GM11168 (cell line): ENCODE results near the gene KHDRBS2.
"Not testable (repeated sequence)": the region's sequence is repeated elsewhere in the genome, so short reads cannot be mapped to it uniquely, and the experiment has no call there.

ENCODE experiments used
- in situ Hi-C: fragments of 300-500 bp; cut with MboI; formaldehyde crosslinking; loops from one replicate; pipeline ENCODE4 v1.12.0; 2022; ENCODE audit warnings: low sequenced_read_pairs; ENCODE audit not compliant: unreplicated experiment

KHDRBS2 gene

DNA sequence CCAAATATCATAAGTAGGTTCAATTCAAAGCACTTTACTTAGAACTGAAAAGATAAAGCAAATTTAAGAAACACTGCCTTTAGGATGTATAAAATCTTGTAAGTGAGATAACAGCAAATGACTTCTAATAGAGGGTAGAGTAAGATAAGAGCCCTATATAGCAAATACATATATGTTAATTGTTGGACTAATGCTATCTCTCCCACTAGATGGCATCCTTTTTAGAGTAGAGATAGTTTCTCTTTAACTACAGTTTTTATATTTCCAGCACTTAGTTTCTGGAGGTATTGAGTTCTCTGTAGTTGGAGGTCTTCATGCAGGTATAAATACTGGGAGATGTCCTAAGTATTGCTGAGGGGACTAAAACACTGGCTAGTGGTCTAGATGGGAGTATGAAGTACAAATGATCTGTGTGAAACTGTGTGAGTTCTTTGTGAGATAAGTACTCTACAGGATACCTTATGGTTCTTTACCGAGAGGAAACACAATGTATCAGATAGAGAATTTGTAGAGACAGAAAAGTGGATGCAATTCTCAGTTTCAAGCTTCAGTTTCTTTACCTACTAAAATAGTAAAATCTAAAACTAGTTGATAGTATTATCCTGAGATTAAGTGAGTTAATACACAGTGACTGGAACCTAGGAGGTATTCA is 399.3 kb downstream of the KHDRBS2 start:
- in situ Hi-C loops, result no loop called here

DNA sequence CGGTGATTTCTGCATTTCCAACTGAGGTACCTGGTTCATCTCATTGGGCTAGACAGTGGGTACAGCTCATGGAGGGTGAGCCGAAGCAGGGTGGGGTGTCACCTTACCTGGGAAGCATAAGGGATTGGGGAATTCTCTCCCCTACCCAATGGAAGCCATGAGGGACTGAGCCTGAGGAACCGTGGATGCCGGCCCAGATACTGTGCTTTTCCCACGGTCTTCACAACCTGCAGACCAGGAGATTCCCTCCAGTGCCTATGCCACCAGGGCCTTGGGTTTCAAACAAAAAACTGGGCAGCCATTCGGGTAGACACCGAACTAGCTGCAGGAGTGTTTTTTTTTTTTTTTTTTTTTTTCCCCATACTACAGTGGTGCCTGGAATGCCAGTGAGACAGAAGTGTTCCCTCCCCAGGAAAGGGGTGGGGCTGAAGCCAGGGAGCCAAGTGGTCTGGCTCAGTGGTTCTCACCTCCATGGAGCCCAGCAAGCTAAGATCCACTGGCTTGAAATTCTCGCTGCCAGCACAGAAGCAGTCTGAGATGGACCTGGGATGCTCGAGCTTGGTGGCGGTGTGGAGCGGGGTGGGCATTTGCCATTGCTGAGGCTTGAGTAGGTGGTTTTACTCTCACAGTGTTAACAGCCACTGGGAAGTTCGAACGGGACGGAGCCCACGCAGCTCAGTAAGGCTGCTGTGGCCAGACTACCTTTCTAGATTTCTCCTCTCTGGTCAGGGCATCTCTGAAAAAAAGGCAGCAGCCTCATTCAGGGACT is 416.2 kb downstream of the KHDRBS2 start:
- in situ Hi-C loops, result no loop called here

DNA sequence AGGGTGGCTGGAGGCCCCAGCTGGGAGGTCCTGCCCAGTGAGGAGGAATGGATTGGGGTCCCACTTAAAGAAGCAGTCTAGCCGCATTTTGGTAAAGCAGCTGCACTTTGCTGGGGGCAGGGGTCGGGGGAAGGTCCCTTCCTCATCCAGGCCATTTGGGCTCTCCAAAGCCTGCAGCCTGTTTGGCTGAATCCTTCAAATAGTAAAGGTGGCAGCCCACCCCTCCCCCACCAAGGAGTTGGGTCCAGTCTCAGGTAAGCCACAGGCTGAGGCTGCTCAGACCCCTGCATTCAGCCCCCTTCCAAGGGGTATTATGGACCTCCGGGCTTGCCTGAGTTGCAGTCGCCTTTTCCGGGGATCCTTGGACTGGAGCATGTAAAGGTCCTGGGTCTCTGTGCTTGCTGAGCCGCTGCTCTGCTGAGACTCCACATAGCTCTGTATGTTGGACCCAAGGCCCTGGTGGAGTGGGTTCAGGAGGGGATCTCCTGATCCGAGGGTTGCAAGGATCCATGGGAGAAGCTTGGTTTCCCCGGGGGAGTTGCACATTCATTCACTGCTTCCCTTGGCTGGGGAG is 417.4 kb downstream of the KHDRBS2 start:
- in situ Hi-C loops, result no loop called here

DNA sequence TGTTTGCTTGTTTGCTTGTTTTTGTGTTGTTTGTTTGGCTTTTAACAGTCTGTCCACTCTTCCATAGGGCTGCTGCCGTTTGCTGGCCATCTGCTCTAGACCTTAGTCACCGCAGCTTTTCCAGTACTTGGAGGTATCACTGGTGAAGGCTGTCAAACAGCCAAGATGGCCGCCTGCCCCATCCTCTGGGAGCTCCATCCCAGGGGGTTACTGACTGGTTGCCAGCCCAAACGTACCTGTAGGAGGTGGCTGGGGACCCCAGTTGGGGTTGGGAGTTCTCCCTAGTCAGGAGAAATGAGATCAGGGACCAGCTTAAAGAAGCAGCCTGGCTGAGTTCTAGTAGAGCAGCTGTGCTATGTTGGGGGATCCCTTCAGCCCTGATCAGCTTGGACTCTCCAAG is 418.4 kb downstream of the KHDRBS2 start:
- in situ Hi-C loops, result no loop called here

DNA sequence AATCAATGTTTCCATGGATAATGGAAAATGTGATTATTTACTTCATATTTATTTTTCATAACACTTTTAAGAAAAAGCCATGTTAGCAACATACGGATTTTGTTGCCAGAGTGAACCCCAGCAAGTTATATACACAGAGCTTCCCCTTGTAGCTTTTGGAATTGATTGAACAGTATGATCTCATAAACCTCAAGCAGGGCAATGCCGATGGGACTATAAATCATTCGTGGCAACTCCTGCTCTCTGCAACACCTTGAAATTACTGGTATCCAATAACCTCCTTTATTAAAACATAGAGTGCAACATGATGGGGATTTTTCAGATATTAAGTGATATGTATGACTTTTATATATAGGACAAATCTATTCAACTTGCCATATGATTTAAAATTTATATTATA is 428.5 kb downstream of the KHDRBS2 start:
- in situ Hi-C loops, result no loop called here

DNA sequence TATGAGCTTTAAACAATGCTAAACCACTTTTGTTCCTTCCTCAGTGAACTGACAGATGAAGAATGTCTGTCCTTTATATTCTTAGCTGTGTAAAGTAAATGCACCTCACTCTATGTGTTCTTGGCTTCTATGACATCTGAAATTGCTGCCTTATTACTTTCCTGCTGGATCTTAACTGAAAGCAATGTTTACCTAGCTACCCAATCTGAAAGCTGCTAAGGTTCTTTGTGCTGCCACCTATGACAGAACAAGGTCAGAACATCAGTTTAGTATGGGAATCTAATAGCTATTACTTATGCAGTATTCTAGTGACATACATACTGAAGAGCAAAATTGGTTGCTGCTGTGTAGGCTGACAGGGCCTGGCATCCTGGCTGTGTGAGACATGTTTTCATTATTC is 444.1 kb downstream of the KHDRBS2 start:
- in situ Hi-C loops, result no loop called here

DNA sequence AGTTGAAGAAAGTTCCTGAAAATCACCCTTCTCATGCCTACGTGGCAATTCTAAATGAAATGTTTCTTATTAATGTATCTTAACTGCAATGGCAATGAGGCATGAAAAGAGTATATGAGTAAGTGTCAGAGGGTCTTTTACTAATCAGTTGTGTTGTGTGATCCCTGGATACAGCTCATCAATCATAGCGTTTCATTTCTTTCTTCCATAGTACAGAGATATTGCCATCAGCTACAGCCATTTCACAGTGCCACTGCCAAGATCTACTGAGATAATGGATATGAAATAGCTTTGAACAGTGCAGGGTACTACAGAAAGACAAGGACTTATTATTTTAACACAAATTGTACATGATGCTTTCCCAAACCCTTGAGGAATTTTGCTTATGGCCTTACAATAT is 450.8 kb downstream of the KHDRBS2 start:
- in situ Hi-C loops, result no loop called here

DNA sequence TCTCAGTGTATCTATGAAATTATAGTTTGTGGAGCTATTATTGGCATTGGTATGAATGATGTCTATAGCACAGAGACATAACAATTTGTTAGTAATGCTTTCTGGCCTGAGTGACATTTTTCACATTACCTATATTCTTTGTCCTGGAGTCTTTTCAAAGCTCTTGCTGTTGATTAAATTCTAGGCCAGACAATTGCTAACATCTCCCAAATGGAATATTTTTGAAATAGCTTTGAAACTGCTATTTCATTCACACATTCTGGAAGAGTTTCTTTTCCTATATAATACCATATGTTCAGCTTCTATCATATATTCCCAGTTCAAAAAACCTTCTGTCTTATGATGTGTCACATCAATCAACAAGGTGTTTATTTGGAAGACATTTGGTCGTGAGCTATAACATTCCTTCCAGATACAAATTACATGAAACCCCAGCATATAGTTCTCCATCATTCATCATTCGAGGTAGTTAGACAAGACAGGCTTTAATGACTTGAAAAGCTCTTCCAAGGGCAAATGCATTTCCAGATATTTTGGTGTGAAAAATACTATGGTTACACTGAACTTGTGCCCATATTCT is 452.8 kb downstream of the KHDRBS2 start:
- in situ Hi-C loops, result no loop called here

DNA sequence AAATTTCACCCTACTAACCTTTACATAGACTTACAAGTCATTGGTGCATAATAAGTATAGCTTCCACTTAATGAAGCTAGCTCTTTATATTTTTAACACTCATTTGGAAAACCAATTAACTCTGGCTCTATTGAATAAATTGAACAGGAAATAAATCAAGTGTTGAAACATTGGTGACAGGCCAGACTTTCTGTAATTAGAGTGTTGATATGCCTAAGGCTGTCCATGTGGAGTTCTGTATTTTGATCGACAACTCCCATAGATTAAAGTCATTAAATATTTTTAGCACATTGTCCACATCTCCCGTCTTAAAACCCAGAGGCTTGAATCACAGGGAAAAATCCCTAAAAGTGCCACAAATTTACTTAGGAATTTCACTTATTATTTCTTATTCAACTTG is 468.3 kb downstream of the KHDRBS2 start:
- in situ Hi-C loops, result no loop called here

DNA sequence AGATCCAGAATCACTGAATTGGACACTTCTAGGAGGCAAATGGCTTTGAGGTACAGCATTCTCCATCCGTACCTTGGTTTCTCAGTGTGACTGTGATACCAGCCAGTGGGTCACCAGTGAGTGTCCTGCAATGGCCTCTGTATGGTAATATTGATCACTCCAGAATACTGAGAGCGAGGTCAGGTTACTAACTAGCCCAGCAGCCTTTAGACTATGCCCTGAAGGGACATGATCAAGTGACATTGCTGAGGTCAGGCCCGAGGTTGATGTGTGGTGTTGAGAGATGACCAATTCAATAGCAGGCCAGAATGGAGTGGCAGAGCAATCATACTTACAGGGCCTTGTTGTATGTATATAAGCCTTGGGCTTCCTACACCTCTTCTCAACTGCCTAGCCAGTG is 476.0 kb downstream of the KHDRBS2 start:
- in situ Hi-C loops, result no loop called here

DNA sequence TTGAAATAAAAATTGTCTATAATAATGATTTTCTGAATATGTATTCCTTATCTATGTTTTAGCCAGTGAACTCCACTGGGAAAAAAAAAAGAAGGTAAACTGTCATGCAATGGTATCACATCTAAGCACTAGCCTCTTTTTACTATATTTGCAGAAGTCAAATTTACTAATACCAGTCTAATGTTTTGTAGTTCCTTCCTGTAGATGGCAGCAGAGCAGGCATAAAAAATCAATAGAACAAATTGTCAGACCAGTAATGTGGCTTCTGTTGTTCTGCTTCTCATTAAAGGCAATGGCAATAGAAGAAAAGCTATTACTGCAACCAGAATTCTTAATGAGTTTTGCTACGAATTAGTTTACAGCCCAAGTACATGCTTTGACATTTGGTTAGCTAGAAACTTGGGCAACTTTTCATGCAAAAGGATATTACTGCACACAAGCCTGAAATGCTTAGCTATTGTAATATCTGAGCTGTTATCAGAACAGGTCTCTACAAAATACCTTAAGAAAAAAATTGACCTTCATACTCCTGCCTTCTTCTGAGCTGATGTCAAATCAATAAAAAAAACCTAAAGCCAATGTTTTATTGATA is 476.9 kb downstream of the KHDRBS2 start:
- in situ Hi-C loops, result no loop called here

DNA sequence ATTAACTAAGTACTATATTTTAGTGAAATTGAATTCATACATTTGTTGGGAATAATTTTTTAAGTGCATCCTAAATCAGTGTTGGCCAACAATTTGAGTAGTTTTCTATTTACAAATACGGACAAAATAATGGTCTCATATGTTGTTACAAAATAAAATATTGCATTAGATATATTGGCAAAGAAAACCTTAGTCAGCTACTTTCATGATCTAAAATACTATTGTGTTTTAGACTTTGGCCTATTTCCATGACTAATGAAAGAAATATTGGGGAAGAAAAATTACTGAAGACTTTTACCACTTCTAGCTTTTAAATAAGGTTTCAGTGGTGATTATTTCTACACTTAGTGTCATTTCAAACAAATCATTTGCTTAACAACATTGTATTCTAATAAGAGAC is 498.0 kb downstream of the KHDRBS2 start:
- in situ Hi-C loops, result no loop called here

DNA sequence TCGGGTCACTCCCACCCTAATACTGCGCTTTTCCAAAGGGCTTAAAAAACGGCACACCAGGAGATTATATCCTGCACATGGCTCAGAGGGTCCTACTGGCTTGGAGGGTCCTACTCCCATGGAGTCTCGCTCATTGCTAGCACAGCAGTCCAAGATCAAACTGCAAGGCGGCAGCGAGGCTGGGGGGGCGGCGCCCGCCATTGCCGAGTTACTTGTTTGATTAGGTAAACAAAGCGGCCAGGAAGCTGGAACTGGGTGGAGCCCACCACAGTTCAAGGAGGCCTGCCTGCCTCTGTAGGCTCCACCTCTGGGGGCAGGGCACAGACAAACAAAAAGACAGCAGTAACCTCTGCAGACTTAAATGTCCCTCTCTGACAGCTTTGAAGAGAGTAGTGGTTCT is 516.6 kb downstream of the KHDRBS2 start:
- in situ Hi-C loops, result not testable (repeated sequence)

DNA sequence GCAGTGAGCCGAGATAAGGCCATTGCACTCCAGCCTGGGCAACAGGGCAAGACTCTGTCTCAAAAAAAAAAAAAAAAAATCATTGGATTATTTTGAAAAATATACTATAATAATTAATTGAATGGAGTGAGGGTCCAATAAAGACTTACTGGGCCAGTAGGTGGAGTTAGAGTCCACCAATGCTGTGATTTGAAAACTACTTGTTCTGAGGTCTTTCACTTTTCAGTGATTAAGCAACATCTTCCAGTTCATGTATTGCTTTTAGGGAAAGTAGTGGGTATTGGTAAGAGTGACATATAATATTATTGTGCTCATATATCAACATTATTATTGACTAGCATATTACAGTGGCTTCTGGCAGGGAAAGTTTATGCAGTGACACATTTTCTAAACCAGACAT is 530.3 kb downstream of the KHDRBS2 start:
- in situ Hi-C loops, result no loop called here

DNA sequence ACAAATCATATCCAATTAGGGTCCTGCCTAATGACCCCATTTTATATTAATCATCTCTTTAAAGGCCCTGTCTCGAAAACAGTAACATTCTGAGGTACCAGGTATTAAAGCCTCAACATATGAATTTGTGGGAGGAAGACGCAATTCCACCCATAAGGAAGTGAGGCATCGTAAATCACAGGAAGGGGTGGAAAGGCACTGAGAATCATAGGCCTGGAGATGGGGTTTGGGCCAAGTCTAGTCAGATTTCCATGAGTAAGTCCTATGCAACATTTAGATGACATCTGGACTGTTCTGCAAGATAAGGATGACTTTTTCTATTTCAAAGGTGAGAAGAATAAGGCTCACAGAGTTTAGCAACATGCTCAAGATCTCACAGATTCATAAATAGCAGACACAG is 534.0 kb downstream of the KHDRBS2 start:
- in situ Hi-C loops, result no loop called here

DNA sequence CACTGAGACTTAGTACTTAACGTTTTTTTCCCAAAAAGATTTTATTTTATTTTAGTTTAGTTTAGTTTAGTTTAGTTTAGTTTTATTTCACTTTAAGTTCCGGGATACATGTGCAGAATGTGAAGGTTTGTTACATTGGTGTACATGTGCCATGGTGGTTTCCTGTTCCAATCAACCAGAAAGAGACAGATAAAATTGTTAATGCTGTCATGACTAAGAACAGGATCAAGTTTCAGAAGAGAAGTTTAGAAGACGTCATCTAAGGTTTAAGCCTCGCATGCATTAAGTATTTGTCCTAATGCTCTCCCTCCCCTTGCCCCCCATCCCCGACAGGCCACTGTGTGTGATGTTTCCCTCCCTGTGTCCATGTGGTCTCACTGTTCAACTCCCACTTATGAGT is 540.0 kb downstream of the KHDRBS2 start:
- in situ Hi-C loops, result no loop called here

DNA sequence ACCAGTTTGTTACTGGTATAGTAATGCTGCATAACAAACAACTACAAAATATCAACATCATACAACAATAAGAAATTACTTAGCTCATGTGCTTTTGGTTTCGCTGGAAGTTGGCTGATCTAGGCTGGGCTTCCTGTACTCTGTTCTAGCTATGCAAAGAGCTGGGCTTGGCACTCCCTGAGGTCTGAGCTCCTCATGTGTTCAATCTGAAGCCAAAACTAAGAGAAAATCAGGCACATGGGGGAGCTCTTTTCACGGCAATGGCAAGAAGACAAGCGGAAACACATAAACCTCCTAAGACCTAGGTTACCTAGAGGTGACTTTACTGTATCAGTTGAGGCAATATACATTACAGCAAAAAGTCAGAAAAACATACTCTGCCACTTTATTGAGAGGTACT is 574.2 kb downstream of the KHDRBS2 start:
- in situ Hi-C loops, result no loop called here

DNA sequence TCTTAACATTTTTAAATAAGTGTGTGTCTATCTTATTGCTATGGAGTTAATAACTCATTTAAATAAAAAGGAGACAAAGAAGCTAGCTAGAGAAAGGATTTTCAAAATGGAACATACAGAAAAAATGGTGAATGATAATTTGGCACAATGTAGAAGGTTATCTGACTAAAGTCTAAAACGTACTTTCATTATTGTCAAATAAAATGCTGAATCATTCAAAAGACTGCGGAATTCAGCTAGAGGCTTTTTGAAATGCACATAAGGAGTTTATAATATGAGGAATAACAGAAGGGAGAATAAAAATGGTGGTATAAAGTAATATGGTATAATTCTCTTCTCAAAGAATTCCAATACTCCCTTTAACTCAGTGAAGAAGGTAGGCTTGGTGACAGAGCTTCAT is 597.9 kb downstream of the KHDRBS2 start:
- in situ Hi-C loops, result no loop called here

DNA sequence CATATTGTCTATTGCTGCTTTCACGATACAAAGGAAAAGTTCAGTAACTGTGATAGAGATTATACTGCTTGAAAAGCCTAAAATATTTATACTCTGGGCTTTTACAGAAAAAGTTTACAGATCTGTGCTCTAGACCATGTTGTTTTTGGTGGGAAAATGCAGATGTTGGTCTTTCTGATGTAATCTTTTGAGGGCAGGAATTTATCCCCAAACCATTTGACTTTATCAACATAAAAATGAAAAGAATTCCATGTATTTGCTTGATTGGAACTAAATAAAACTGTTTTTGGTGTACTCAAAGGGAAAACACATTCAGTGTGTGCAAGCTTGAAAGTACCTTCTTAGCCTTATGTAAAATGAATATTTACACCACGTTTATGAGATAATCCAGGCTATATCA is 603.5 kb downstream of the KHDRBS2 start:
- in situ Hi-C loops, result no loop called here

DNA sequence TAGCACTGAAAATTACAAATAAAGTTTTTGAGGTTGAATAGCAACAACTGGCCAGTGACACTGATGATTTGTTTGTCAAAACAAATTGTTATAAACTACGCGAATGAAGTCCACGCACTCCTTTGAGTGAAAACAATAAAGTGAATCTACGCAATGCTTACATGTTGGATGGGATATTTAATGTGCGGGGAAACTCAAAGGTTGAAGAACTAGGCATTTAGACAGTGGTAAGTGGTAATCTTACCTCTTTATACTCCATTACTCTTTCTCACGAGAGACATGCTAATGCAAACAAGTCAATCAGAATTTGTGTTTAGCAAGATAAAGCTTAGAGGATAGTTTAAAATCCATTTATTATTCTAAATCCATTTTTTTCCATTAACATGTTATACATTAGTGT is 606.4 kb downstream of the KHDRBS2 start:
- in situ Hi-C loops, result no loop called here

DNA sequence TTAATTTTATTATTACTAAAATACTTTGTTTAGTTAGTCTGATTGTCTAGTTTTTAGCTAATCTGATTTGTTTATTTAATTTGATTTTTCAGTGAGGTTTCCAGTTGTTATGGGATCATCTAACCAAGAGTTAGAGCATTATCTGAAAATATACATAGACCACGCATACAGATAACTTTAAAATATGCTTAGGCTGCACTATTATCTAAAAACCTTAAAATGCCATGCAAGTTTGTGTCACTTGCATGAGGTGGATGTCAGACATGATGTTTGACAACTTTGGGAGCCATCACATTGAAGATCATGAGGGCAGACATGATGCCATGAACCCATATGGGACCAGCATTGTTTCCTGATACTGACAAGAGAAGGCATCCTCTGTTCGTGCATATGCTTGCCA is 610.3 kb downstream of the KHDRBS2 start:
- in situ Hi-C loops, result no loop called here
